NT2/D1 (cell line): ENCODE data around the gene TCP11L1.

Experiments used
- YY1 ChIP-seq: IDR thresholded peaks from 2 replicates; pipeline ENCODE4 v1.6.1; 2011; ENCODE audit not compliant: insufficient read length, insufficient read depth
- ZNF274 ChIP-seq: IDR thresholded peaks from 2 replicates; pipeline ENCODE4 v1.6.1; 2011; ENCODE audit warnings: mild to moderate bottlenecking, low read depth, low read length

GRCh38 chr11:33043221-33043830 lies 4.0 kb downstream of the TCP11L1 start:
- TF ChIP-seq YY1 (no peak), ZNF274 (no peak)
